GM21825 (cell line): Measurements from ENCODE around the gene PPFIA1.
"Not testable (repeated sequence)": the region's sequence is repeated elsewhere in the genome, so short reads cannot be mapped to it uniquely, and the experiment has no call there.

Experiments
- ATAC-seq: cut with Tn5 transposase; IDR thresholded peaks from one replicate; pipeline ENCODE4 v1.9.1; 2021; ENCODE audit warnings: mild to moderate bottlenecking, moderate library complexity; ENCODE audit not compliant: unreplicated experiment

The PPFIA1 gene

DNA sequence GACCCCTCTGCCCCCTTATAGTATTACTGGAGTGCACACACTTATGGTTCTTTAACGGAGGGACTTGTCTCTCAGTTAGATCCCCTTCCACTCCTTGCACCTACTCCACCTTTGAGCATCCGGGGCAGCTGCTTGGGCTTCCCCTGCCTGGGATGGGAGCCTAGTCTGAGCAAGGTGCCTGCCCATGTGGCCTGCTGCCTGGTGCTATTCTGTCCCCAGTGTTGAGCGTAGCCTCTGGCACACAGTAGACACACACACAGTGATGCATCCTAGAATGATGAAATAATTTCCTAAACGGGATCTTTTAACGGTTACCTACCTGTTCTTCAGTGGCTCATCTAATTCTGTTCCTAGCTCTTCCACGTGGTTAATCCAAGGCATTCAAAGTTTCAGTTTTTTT lies 22.4 kb downstream of the PPFIA1 start:
- no peak for ATAC-seq

DNA sequence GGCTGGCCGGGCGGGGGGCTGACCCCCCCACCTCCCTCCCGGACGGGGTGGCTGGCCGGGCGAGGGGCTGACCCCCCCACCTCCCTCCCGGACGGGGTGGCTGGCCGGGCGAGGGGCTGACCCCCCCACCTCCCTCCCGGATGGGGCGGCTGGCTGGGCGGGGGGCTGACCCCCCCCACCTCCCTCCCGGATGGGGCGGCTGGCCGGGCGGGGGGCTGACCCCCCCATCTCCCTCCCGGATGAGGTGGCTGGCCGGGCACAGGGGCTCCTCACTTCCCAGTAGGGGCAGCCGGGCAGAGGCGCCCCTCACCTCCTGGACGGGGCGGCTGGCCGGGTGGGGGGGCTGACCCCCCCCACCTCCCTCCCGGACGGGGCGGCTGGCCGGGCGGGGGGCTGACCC lies 24.7 kb downstream of the PPFIA1 start:
- ATAC-seq = not testable (repeated sequence)

GRCh38 chr11:70296681-70297080 lies 26.2 kb downstream of the PPFIA1 start:
- no peak for ATAC-seq

GRCh38 chr11:70297341-70297740 lies 26.9 kb downstream of the PPFIA1 start:
- ATAC-seq = no peak

GRCh38 chr11:70298243-70298915 lies 27.9 kb downstream of the PPFIA1 start:
- ATAC-seq = no peak

DNA sequence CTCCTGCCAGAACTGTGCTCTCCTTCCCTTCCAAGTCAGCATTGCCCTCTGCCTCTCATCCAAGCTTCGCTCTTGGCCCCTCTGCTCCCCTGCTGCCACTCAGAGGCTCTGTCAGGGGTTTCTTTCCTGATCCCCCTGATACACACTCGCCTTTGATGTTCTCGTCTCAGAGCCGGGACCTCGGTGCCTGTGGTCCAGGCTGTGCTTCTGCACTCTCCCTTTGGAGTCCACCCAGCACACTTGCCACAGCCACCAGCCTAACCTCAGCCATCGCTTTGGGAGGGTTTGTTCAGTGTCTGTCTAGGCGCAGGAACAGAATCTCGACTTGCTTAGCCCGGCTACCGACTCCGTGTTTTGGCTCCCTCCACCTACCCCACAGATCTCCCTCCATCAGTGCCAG lies 29.1 kb downstream of the PPFIA1 start:
- ATAC-seq = no peak

DNA sequence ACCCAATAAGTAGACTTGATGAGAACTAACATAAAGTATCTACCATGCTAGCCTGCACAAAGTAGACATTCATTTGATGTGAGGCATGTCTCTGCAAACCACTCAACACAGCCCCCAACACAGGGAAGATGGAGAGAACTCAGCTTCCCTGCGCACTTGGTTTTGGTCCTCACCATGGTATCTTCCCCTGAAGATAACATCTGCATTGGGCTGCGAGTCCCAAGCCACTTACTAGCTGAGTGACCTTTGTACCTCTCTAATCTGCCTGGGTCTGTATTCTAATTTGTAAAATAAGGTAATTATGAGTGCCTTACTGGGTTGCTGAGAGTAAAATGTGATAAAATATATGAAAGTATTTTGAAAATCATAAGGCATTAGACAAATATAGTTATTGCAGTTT lies 30.7 kb downstream of the PPFIA1 start:
- no peak for ATAC-seq

DNA sequence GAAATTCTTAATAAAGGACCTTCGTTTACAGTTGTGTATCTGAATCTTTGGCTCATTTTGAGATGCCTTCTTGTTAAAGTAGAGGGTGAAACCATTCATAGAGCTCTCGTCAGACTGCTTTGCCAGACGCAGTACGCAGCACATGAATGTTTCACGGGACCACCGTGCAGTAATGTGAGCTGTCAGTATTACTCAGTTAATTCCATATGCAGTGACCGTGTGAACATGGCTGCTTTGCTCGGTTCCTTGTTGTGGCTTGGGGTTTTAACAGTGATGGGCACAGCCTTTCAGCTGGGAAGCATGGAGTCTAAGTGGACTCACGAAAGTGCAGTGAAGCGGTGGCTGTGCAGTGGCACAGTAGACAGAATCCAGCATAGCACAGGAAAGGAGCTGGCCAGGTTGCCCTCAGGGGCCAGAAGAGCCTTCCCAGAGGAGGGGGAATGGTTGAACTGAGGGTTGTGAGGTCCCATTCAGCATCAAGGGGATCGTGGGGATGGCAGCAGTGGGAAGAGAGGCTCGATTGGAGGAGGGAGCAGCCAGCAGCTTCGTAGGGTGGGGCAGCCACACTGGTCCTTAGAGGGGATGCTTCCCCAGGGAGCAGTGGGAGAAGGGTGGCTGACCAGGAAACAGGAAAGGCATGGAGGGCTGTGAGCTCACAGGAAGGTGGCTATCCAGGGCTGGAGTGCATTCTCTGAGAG lies 31.4 kb downstream of the PPFIA1 start:
- no peak for ATAC-seq

DNA sequence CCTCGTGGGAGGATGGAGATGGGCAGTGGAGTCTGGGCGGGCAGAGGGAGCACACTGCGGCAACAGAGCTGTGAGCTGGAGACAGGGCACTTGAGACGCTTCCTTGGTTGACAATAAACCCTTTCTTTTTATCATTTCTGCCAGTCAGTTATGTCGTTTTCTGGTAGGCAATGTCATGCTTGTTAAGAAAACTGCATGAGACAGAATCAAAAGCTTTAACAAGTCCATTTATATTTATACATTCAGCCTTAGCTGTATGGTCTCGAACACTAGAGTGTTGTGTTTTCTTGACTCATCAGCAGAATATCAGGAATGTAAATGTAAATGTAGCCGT lies 31.9 kb downstream of the PPFIA1 start:
- ATAC-seq = no peak

DNA sequence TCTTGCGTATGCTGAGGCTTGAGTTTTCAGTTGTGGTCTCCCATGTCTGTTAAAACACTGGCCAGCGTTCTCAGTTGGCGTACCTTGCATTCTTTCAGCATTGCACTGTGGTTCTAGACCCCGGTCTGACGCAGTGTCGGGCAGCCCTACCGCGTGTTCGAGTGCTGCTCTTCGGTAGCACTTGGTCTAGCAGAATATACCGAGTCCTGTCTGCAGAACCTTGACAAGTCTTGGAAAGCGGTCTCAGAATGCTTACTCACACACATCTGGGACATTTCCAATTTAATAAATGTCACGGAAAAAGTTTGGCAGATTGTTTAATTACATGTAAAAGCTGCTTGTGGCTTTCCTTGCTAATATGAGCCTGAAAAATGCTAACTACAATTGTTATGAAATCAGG lies 32.6 kb downstream of the PPFIA1 start:
- no peak for ATAC-seq

- no peak for ATAC-seq
Measured at GRCh38 chr11:70304208-70304603, 33.7 kb downstream of the PPFIA1 start.

GRCh38 chr11:70305501-70305900 lies 35.0 kb downstream of the PPFIA1 start:
- ATAC-seq = no peak

DNA sequence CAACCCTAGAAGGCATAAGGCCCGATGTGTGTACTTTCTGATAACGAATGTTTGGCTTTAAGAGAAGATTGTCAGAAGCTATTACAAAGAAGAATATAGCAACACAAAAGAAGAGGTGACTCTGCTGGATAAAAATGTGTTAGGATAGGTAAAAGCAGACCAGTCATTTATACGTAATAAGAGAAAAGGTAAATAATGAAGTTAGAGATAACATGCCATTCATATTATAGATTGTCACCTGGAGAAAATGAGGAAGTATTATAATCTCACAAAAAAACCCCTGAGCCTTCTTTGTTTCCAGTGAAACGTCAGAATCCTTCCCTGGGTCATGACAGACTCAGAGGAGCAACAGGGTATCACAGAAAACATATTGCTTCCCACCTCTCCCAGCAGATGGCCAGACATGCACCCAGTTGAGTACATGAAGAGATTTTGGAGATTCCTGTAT lies 36.1 kb downstream of the PPFIA1 start:
- no peak for ATAC-seq

DNA sequence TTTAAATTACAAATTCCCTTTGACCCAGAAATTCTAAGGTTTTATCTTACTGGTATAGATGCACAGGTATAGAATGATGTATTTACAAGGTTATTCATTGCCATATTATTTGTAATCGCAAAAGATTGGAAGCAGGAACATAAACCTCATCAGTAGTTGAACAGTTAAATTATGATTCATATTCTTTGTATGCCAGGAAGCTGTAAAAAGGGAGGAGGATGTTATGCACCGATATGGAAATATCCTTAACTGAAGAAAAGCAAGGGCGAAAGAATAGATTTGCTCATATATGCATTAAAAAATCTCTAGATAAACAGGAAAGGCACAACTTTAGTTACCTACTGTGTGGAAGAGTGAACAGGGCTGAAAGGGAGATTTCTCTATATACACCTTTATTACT lies 36.7 kb downstream of the PPFIA1 start:
- ATAC-seq = no peak

DNA sequence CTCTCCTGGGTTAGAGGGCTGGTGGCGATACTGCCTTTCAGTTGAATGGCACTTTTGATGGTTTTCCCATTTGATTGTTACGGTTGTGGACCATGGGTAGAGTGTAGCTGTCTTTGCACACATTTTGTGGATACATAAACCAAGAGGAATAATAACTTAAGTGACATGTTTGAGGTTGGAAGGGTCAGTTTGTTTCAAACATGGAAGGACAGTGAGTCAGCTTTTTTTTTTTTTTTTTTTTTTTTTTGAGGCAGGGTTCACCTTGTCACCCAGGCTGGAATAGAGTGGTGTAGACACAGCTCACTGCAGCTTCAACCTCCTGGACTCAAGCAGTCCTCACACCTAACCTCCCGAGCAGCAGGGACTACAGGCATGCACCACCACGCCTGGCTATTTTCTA lies 41.1 kb downstream of the PPFIA1 start:
- no peak for ATAC-seq

DNA sequence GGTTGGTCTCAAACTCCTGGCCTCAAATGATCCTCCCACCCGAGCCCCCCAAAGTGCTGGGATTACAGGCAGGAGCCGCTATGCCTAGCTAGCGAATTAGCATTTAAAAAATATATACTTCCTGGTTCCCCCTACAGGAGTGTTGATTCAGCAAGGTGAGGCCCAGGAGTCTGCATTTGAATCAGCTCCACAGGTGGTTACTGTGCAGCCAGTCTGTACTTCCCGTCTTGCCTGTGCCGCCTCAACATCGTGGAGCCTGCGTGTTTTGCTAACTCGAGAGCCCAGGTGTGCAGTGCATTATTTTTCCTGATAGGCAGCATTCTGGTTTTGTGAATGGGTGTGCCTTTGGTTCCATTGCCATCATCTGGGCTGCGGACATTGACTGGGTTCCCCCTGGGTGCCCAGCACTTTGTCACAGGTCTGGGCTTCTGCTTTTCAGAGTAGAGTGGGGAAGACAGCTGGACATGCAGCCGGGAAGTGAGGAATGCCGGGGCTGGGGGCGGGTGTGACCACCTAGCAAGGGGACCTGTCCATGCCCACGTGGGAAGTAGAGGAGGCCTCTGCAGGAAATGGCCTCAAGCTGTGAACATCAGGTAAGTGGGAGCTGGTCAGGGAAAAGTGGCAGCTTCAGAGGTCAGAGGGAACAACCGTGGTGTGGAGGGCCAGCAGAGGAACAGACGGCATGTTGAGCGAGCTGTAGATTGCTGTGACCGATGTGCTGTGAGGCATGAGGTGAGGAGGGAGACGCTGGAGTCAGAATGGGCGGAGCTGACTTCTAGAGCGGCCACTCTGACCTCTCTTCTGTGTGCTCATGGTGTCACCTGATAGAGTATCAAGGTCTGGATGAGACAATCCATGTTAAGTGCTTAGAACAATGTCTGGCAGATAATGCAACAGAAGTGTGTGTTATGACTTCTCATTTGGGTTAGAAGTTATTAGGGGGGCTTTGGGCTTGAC lies 42.2 kb downstream of the PPFIA1 start:
- no peak for ATAC-seq

- ATAC-seq = no peak
Measured at GRCh38 chr11:70313945-70314344, 43.5 kb downstream of the PPFIA1 start.

- ATAC-seq = no peak
Measured at GRCh38 chr11:70314730-70315129, 44.2 kb downstream of the PPFIA1 start.

- ATAC-seq = no peak
Measured at GRCh38 chr11:70315716-70316115, 45.2 kb downstream of the PPFIA1 start.

- ATAC-seq = no peak
Measured at GRCh38 chr11:70317581-70318305, 47.3 kb downstream of the PPFIA1 start.
